ENCODE data around the gene PALD1. TPM values are rescaled to one million over a fixed set of nuclear protein-coding genes. Genes with fewer than 3 reads are reported as not detected.
A peak's percentile ranks its signal among the peaks of the same experiment; 100 is the strongest.

The PALD1 gene
- total and polyA plus RNA-seq, 9 of the 15 experiments (the other 6 are each of a cell fraction or from before 2014, with no cell fraction given), result 0.03 to 0.29 (median 0.09) TPM; not detected in 2

DNA sequence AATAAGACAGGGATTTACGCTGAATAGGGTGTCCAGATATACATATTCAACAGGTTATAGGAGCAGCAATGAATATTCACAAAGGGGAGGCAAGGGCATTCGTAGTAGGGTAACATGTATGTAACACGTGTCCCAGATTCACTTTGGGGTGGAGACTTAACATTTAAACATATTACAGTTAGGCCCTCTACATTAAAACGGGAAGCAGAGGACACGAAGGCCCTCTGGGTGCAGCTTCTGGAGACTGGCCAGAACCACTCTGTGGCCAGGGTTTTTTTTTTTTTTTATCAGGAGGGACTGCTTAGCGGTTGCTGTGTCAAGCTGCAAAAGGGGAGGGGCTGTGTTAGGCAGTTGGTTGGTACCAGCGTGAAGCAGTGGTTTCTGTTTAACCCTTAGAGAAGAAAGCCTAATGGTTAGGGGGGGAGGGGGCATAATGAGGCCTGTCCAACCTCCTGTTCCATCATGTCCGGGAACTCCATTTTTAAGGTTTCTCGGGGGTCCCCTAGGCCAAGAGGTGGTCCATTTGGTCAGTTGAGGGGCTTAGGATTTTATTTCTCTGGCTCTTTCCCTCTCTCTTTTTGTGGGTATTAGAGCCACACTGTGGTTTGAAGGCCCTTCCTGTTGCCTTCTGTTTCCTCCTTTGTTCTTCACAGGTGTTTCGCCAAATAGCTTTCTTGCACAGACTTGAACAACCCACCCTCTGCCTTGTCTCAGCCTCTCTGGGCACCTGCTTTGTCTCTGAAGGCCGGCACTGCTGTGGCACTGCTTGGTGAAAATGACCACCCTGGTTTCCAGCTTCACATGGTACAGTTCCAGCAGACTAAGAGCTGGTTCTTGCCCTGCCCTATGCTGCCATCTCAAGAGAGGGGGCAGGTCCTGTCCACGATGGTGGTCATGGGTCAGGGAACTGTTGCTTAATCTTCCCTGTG lies 97.6 kb downstream of the PALD1 start (continued):
- TF ChIP-seq, protein P1, sequence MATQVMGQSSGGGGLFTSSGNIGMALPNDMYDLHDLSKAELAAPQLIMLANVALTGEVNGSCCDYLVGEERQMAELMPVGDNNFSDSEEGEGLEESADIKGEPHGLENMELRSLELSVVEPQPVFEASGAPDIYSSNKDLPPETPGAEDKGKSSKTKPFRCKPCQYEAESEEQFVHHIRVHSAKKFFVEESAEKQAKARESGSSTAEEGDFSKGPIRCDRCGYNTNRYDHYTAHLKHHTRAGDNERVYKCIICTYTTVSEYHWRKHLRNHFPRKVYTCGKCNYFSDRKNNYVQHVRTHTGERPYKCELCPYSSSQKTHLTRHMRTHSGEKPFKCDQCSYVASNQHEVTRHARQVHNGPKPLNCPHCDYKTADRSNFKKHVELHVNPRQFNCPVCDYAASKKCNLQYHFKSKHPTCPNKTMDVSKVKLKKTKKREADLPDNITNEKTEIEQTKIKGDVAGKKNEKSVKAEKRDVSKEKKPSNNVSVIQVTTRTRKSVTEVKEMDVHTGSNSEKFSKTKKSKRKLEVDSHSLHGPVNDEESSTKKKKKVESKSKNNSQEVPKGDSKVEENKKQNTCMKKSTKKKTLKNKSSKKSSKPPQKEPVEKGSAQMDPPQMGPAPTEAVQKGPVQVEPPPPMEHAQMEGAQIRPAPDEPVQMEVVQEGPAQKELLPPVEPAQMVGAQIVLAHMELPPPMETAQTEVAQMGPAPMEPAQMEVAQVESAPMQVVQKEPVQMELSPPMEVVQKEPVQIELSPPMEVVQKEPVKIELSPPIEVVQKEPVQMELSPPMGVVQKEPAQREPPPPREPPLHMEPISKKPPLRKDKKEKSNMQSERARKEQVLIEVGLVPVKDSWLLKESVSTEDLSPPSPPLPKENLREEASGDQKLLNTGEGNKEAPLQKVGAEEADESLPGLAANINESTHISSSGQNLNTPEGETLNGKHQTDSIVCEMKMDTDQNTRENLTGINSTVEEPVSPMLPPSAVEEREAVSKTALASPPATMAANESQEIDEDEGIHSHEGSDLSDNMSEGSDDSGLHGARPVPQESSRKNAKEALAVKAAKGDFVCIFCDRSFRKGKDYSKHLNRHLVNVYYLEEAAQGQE (IDR thresholded peaks at IDR 0.05; ENCODE audit: borderline replicate concordance), result peak; percentile 89
- TF ChIP-seq, protein P1 (CRISPR knock-in tag; IDR thresholded peaks at IDR 0.05; ENCODE audit: low read depth), result no peak
- TF ChIP-seq, protein P2, sequence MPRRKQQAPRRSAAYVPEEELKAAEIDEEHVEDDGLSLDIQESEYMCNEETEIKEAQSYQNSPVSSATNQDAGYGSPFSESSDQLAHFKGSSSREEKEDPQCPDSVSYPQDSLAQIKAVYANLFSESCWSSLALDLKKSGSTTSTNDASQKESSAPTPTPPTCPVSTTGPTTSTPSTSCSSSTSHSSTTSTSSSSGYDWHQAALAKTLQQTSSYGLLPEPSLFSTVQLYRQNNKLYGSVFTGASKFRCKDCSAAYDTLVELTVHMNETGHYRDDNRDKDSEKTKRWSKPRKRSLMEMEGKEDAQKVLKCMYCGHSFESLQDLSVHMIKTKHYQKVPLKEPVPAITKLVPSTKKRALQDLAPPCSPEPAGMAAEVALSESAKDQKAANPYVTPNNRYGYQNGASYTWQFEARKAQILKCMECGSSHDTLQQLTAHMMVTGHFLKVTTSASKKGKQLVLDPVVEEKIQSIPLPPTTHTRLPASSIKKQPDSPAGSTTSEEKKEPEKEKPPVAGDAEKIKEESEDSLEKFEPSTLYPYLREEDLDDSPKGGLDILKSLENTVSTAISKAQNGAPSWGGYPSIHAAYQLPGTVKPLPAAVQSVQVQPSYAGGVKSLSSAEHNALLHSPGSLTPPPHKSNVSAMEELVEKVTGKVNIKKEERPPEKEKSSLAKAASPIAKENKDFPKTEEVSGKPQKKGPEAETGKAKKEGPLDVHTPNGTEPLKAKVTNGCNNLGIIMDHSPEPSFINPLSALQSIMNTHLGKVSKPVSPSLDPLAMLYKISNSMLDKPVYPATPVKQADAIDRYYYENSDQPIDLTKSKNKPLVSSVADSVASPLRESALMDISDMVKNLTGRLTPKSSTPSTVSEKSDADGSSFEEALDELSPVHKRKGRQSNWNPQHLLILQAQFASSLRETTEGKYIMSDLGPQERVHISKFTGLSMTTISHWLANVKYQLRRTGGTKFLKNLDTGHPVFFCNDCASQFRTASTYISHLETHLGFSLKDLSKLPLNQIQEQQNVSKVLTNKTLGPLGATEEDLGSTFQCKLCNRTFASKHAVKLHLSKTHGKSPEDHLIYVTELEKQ (CRISPR knock-in tag; IDR thresholded peaks at IDR 0.05), result no peak
- TF ChIP-seq TEAD4 (IDR thresholded peaks at IDR 0.05; ENCODE audit: low read length), result peak; percentile 35; the same call in 1 of the 2 replicates
- TF ChIP-seq TEAD4 (CRISPR knock-in tag; IDR thresholded peaks at IDR 0.05; ENCODE audit: borderline replicate concordance), result no peak
- no peak for TF ChIP-seq SETDB1 (IDR thresholded peaks at IDR 0.05; ENCODE audit: low read length)
- TF ChIP-seq, protein P3, sequence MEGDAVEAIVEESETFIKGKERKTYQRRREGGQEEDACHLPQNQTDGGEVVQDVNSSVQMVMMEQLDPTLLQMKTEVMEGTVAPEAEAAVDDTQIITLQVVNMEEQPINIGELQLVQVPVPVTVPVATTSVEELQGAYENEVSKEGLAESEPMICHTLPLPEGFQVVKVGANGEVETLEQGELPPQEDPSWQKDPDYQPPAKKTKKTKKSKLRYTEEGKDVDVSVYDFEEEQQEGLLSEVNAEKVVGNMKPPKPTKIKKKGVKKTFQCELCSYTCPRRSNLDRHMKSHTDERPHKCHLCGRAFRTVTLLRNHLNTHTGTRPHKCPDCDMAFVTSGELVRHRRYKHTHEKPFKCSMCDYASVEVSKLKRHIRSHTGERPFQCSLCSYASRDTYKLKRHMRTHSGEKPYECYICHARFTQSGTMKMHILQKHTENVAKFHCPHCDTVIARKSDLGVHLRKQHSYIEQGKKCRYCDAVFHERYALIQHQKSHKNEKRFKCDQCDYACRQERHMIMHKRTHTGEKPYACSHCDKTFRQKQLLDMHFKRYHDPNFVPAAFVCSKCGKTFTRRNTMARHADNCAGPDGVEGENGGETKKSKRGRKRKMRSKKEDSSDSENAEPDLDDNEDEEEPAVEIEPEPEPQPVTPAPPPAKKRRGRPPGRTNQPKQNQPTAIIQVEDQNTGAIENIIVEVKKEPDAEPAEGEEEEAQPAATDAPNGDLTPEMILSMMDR (IDR thresholded peaks at IDR 0.05 in 2 of 3, conservative IDR thresholded peaks at IDR 0.05 in 1 of 3; ENCODE audit: insufficient read depth in 2 of 3, low read depth in 1 of 3, low read length in 3 of 3), result no peak
- TF ChIP-seq ZNF239 (CRISPR knock-in tag; IDR thresholded peaks at IDR 0.05), result no peak
- no peak; the same call in 1 of the 2 replicates for TF ChIP-seq GTF2E2 (tag; IDR thresholded peaks at IDR 0.05)
- TF ChIP-seq NCOA6 (IDR thresholded peaks at IDR 0.05), result no peak
- TF ChIP-seq, protein P4, sequence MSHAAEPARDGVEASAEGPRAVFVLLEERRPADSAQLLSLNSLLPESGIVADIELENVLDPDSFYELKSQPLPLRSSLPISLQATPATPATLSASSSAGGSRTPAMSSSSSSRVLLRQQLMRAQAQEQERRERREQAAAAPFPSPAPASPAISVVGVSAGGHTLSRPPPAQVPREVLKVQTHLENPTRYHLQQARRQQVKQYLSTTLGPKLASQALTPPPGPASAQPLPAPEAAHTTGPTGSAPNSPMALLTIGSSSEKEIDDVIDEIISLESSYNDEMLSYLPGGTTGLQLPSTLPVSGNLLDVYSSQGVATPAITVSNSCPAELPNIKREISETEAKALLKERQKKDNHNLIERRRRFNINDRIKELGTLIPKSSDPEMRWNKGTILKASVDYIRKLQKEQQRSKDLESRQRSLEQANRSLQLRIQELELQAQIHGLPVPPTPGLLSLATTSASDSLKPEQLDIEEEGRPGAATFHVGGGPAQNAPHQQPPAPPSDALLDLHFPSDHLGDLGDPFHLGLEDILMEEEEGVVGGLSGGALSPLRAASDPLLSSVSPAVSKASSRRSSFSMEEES (CRISPR knock-in tag; IDR thresholded peaks at IDR 0.05), result no peak
